ENCODE results near the gene CWH43. TPM values are rescaled to one million over a fixed set of nuclear protein-coding genes. Genes with fewer than 3 reads are reported as not detected.

CWH43 gene
- total RNA-seq, 4 donors from 2014 or later: not detected

DNA sequence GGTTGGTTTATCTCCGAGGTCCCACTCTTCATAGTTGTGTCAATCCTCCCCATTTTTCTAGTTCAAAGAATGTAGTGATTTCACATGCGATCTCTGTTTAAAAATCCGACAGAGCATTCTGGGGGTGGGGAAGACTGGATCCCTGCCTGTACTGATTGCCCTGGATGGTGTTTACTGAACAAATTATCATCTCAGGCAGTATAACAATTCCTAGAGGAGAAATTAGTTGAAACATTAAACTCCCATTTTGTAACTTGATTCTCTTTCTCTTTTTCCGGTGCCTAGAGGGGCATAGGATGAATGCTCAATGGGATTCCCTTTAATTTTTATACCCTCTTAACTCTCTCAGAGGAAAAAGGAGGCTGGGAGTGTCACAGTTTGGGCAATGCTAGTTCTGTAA is 10.0 kb upstream of the CWH43 start:
- TF ChIP-seq, protein P1, sequence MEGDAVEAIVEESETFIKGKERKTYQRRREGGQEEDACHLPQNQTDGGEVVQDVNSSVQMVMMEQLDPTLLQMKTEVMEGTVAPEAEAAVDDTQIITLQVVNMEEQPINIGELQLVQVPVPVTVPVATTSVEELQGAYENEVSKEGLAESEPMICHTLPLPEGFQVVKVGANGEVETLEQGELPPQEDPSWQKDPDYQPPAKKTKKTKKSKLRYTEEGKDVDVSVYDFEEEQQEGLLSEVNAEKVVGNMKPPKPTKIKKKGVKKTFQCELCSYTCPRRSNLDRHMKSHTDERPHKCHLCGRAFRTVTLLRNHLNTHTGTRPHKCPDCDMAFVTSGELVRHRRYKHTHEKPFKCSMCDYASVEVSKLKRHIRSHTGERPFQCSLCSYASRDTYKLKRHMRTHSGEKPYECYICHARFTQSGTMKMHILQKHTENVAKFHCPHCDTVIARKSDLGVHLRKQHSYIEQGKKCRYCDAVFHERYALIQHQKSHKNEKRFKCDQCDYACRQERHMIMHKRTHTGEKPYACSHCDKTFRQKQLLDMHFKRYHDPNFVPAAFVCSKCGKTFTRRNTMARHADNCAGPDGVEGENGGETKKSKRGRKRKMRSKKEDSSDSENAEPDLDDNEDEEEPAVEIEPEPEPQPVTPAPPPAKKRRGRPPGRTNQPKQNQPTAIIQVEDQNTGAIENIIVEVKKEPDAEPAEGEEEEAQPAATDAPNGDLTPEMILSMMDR (IDR thresholded peaks at IDR 0.05; ENCODE audit: low read depth): no peak

DNA sequence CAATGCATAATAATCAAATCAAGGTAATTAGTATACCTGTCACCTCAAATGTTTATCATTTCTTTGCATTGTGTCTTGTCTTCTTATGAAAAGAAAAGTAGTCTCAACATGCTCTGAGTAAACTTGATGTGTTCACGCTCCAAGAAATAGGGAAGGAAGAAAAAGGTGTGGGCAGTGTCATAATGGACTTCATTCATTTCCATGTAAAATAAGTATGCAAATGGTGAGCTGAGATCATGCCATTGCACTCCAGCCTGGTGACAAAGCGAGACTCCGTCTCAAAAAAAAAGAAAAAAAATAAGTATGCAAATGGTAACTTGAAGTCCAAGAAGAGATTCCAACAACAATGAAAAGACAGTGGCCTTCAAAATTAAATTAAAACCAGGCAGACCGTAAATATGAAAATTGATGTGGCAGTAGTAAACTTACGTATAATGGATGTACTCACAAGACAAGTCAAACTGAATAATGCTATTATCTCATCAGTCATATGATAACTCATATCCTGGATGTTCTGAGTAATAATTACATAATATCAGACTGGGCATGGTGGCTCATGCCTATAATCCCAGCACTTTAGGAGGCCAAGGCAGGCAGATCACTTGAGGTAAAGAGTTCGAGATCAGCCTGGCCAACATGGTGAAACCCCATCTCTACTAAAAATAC is 6.0 kb upstream of the CWH43 start:
- TF ChIP-seq, protein P1 (IDR thresholded peaks at IDR 0.05; ENCODE audit: low read depth): no peak

DNA sequence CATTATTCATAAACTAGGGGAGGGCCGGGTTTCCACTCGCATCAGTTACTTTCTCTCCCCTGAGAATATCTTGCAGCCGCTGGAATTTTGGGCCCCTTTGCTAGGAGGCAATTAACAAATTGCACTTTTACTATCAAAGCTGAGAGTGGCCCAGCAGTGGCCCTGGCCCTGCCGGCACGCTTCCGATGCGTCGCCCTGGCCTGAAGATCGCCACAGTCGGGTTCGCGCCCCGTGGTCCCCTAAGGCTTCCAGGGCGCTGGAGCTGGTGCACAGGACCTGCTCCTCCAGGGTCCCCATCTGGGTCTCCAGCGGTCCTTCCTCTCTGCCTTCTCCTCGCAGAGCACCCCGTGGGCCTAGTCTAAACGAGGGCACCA is 486 bp upstream of the CWH43 start:
- TF ChIP-seq, protein P1 (IDR thresholded peaks at IDR 0.05; ENCODE audit: low read depth): no peak

DNA sequence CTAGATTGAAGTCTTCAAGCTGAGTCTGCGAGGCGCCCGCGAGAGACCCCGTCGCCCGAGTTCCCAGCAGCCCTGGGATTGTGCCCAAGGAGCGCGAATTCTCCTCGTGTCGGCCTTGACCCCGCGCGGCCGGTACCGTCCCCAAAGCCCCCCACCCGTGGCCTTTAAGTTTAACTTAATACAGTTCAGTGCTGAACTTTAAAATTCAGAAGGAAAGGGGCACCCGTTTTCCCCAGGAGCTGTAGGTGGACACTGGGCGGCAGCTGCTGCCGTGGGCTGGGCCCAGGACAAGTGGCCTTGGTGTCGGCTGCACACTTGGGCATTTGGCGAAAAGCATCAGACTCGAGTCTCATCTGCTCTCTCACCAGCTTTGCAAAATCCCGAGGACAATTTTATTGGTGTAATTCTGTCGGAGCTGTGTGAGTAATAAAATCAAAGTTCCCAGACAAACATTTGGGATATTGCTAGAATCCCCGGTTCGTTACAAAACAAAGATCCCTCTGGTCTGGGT is 634 bp downstream of the CWH43 start:
- TF ChIP-seq, protein P1 (IDR thresholded peaks at IDR 0.05; ENCODE audit: low read depth): no peak

DNA sequence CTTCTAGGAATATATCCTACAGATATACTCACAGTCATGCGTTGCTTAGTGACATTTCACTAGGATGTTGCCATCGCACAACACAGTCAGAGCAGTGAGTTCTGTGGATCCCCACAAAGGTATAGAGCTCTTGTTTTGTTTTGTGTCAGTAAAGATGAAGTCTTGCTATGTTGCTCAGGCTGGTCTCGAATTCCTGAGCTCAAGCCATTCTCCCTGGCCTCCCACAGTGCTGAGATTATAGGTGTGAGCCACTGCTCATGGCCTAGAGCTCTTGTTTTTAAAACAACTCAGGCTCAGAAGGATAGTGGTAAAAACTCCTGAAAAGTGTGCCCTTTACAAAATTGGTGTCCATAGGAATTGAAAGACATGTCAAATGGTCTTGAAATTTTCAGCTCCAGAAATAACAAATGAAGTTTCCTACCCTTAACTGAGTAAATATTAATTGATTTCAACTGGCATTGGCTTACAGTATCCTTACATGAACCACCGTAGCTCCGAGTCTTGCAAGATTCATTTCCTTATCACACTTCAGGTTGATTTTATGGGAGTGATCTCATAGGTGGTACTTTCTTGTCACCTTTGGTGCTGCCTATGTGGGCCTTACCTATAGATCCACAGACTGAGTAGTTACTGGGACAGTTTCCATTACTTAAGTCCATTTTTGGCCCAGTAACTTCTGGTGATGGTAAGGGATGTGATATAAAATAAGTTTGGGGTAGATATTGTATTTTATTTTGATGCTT is 3.6 kb downstream of the CWH43 start:
- TF ChIP-seq, protein P1 (IDR thresholded peaks at IDR 0.05; ENCODE audit: low read depth): no peak

DNA sequence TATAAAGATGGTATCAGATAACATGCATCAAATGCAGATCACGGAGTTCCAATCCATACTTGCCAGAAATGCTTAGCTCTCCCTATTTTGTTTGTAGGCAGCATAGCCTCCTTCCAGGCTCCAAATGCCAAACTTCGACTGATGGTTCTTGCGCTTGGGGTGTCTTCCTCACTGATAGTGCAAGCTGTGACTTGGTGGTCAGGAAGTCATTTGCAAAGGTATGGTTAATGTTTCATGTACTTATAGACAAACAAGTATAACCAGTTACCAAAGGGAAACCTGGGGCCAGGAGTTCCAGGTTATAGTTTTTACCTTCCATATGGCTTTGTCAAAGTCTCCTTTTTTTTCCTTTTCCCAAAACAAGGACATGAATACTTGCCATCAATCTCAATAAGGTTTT is 5.3 kb downstream of the CWH43 start:
- TF ChIP-seq, protein P1 (IDR thresholded peaks at IDR 0.05; ENCODE audit: low read depth): no peak

DNA sequence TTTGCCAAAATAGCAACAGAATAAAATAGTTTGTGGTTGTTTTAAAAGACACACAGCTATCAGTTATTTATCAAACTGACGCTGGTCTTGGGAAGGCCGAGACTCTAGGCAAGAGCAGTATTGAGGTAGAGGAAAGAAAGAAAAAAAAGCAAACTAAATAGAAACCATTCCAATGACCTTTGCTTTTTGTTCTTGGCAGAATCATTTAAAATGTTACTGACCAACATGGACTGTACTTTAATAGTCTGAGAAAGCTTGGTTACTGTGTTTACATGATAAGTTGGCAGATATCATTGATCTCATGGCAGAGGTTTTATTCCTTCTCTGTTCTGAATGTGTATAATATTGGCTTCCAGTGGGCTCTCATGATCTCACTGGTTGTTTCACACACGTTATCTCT is 11.9 kb downstream of the CWH43 start:
- TF ChIP-seq, protein P1 (IDR thresholded peaks at IDR 0.05; ENCODE audit: low read depth): no peak
